Smooth muscle cell (in vitro differentiated cells): Measurements from ENCODE around the gene SLC6A5. TPM values are rescaled to one million over a fixed set of nuclear protein-coding genes. Genes with fewer than 3 reads are reported as not detected.

Experiments
- DNase-seq: peaks from one replicate; lab custom pipeline; 2025; ENCODE audit not compliant: unreplicated experiment; lab: John Stamatoyannopoulos, UW
- H2AFZ ChIP-seq: fragments of 200-600 bp; sonication (generic); 2 replicates; pipeline ENCODE4 v1.6.0; 2016; ENCODE audit warnings: antibody characterized with exemption, low read depth, mild to moderate bottlenecking
- H3F3A ChIP-seq: fragments of 200-600 bp; sonication (generic); 2 replicates; pipeline ENCODE4 v1.6.0; 2017; ENCODE audit warnings: antibody characterized with exemption, low read depth
- H3K27ac ChIP-seq: fragments of 200-600 bp; sonication (generic); 2 replicates; pipeline ENCODE4 v1.5.1; 2016; ENCODE audit warnings: low read depth, mild to moderate bottlenecking
- H3K27me3 ChIP-seq: fragments of 200-600 bp; sonication (generic); 2 replicates; pipeline ENCODE4 v1.6.1; 2016; ENCODE audit warnings: low read depth, mild to moderate bottlenecking
- H3K36me3 ChIP-seq: fragments of 200-600 bp; sonication (generic); 2 replicates; pipeline ENCODE4 v1.5.1; 2016; ENCODE audit warnings: low read depth
- H3K4me1 ChIP-seq: fragments of 200-600 bp; sonication (generic); 2 replicates; pipeline ENCODE4 v1.5.1; 2016; ENCODE audit warnings: low read depth
- H3K4me2 ChIP-seq: fragments of 200-600 bp; sonication (generic); 2 replicates; pipeline ENCODE4 v1.6.0; 2016; ENCODE audit warnings: mild to moderate bottlenecking
- H3K4me3 ChIP-seq: fragments of 200-600 bp; sonication (generic); 2 replicates; pipeline ENCODE4 v1.5.1; 2016; ENCODE audit warnings: mild to moderate bottlenecking
- H3K79me2 ChIP-seq: fragments of 200-600 bp; sonication (generic); 2 replicates; pipeline ENCODE4 v1.6.0; 2016; ENCODE audit warnings: low read depth, mild to moderate bottlenecking
- H3K9ac ChIP-seq: fragments of 200-600 bp; sonication (generic); 2 replicates; pipeline ENCODE4 v1.6.0; 2016; ENCODE audit warnings: low read depth
- H3K9me3 ChIP-seq: fragments of 200-600 bp; sonication (generic); replicated peaks from 2 replicates; pipeline ENCODE4 v1.5.1; 2016; ENCODE audit warnings: low read depth
- H4K20me1 ChIP-seq: fragments of 200-600 bp; sonication (generic); 2 replicates; pipeline ENCODE4 v1.6.0; 2016; ENCODE audit warnings: low read depth
- WGBS: methylation state at CpG from one replicate; pipeline ENCODE4 v1.1.7; 2016; ENCODE audit warnings: low lambda C conversion rate; 5-methylcytosine and 5-hydroxymethylcytosine counted together
- polyA plus RNA-seq: library from polyadenylated mRNA; unstranded; fragments of >200 nt; fragmentation: Nextera tagmentation; extraction: Ambion mirVana; gene quantifications from 2 replicates; pipeline ENCODE4 v1.2.1, GENCODE V29; 2016
- total RNA-seq: library from RNA; depleted of rRNA; stranded (reverse); fragments of >200 nt; gene quantifications from 2 replicates; pipeline ENCODE4 v1.2.3, GENCODE V29; 2014
- TF ChIP-seq, protein P1 (sequence below): fragments of 200-600 bp; sonication (generic); IDR thresholded peaks from 2 replicates; pipeline ENCODE4 v1.5.1; 2017; ENCODE audit warnings: borderline replicate concordance, mild to moderate bottlenecking, antibody characterized with exemption; ENCODE audit not compliant: insufficient read depth, poor library complexity, severe bottlenecking

Gene SLC6A5
- total and polyA plus RNA-seq, 2 experiments from 2014 or later: not detected

DNA sequence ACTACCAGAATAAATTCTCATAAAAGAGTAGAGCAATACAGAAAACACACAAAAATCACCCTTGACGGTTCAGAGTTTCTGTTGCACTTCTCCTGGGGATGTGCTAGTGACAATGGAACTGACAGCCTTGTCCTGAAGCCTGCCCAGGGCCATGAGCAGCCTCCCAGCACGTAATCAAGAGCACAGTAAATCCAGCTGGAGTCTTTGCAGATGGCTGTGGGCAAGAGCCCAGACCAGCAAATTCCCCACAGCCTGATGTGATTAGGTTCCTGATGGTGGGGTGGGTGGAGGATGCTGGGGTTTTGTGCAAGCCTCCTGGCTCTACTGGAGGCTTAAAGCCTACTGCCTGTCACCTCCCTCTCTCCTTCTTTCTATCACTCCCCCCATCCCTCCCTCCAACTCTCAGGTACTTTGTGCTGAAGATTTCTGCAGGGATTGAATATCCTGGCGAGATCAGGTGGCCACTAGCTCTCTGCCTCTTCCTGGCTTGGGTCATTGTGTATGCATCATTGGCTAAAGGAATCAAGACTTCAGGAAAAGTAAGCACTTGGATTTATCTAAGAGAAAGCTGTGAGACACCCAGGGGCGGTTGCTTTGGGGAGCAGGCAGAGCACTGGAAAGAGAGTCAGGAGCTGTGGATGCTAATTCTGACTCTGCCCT is 18.1 kb downstream of the SLC6A5 start:
- H3K36me3 ChIP-seq: no peaks in the 10 kb centered on the region
- H3K9me3 ChIP-seq: no peaks in the 10 kb centered on the region
- TF ChIP-seq, protein P1, sequence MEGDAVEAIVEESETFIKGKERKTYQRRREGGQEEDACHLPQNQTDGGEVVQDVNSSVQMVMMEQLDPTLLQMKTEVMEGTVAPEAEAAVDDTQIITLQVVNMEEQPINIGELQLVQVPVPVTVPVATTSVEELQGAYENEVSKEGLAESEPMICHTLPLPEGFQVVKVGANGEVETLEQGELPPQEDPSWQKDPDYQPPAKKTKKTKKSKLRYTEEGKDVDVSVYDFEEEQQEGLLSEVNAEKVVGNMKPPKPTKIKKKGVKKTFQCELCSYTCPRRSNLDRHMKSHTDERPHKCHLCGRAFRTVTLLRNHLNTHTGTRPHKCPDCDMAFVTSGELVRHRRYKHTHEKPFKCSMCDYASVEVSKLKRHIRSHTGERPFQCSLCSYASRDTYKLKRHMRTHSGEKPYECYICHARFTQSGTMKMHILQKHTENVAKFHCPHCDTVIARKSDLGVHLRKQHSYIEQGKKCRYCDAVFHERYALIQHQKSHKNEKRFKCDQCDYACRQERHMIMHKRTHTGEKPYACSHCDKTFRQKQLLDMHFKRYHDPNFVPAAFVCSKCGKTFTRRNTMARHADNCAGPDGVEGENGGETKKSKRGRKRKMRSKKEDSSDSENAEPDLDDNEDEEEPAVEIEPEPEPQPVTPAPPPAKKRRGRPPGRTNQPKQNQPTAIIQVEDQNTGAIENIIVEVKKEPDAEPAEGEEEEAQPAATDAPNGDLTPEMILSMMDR: no peak
- WGBS: 40% methylated on average over 4 of the region's 4 CpGs
- no peak overlapping the region for H3K27ac ChIP-seq
- no peak overlapping the region for H3K9ac ChIP-seq
- H3K4me2 ChIP-seq: no peak overlapping the region
- H4K20me1 ChIP-seq: no peaks in the 10 kb centered on the region
- peaks cover 44% of the 10 kb centered on the region for H3K27me3 ChIP-seq
- H3F3A ChIP-seq: no peaks in the 10 kb centered on the region
- H2AFZ ChIP-seq: no peak overlapping the region
- no peak overlapping the region for H3K4me3 ChIP-seq
- H3K79me2 ChIP-seq: no peaks in the 10 kb centered on the region
- no peaks in the 10 kb centered on the region for H3K4me1 ChIP-seq
- DNase-seq: no peak

DNA sequence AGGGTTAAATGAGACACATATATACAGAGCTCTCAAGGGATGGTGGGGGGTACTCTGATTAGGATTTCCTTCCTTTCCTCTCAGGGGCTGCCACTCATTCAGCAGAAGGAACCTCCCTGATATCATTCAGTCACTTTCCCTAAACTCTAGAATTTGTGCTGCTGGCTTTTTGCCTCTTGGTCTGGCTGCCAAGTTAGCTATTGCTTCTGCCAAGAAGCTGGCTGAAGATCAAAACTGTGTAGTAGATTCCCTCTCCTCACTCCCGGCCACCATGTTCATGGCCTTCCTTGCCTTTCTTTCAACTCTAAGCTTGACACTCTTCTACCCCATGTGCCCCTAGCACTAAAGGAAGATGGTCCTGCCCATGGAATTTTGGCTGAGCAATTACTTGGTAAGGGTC is 18.7 kb downstream of the SLC6A5 start:
- 100% methylated on average over 1 of the region's 1 CpG for WGBS
- H2AFZ ChIP-seq: no peak overlapping the region

DNA sequence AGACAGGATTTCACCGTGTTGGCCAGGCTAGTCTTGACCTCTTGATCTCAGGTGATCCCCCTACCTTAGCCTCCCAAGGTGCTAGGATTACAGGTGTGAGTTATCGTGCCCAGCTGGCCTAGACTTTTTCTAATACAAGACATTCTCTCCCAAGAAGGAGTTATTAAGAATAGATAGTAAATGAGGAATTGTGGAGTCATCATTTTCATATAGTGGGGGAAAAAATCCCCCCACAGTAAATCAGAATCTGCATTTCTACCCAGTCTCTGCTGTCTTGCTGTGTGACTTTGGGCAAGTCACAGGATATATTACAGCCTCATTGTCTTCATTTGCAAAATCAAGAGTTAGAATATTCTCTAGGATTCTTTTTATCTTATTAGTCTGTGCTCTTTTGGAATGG is 21.6 kb downstream of the SLC6A5 start:
- H3K27me3 ChIP-seq: peaks cover 26% of the 10 kb centered on the region
- 87% methylated on average over 2 of the region's 2 CpGs for WGBS
- no peak overlapping the region for H3K4me3 ChIP-seq
- H2AFZ ChIP-seq: no peak overlapping the region
- no peaks in the 10 kb centered on the region for H3K79me2 ChIP-seq
- no peak for DNase-seq
- H3K4me2 ChIP-seq: no peak overlapping the region
- H3K9ac ChIP-seq: no peak overlapping the region
- no peaks in the 10 kb centered on the region for H3K4me1 ChIP-seq
- TF ChIP-seq, protein P1: no peak
- no peaks in the 10 kb centered on the region for H3F3A ChIP-seq
- H4K20me1 ChIP-seq: no peaks in the 10 kb centered on the region
- H3K36me3 ChIP-seq: no peaks in the 10 kb centered on the region
- no peaks in the 10 kb centered on the region for H3K9me3 ChIP-seq
- no peak overlapping the region for H3K27ac ChIP-seq

More for the DNA sequence above, 18.7 kb downstream of the SLC6A5 start:
- Histone ChIP-seq H3K27me3 (peaks cover 43% of the 10 kb centered on the region), H3K36me3 (no peaks in the 10 kb centered on the region), H3K79me2 (no peaks in the 10 kb centered on the region), H3K4me3 (no peak overlapping the region), H3K4me1 (no peaks in the 10 kb centered on the region), H3K4me2 (no peak overlapping the region), H3K27ac (no peak overlapping the region), H3K9ac (no peak overlapping the region), H3K9me3 (no peaks in the 10 kb centered on the region), H3F3A (no peaks in the 10 kb centered on the region), H4K20me1 (no peaks in the 10 kb centered on the region)
- TF ChIP-seq, protein P1: no peak
- no peak for DNase-seq

DNA sequence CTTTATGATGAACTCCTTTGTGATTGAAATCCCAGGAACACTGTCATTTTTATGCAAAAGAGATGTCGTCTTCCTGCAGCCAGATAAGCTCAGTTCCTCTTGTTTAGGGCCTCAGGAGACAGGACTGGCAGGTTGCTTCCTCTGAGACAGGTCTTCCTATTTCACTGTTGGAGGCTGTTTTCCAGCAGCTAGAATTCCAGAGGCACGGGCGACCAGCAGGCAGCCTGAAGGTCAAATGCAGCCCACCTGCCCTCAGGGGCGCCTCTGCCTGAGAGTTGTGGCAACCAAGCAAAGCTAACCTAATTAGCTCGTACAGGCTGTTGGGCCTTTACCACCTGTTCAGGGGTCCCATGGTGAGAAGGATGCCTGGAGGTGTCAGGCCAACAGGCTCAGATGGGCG is 22.3 kb downstream of the SLC6A5 start:
- TF ChIP-seq, protein P1: no peak
- Histone ChIP-seq H3K4me1 (no peaks in the 10 kb centered on the region), H3K4me3 (no peak overlapping the region), H3K9me3 (no peaks in the 10 kb centered on the region), H3K9ac (no peak overlapping the region), H2AFZ (no peak overlapping the region), H4K20me1 (no peaks in the 10 kb centered on the region), H3K79me2 (no peaks in the 10 kb centered on the region), H3F3A (no peaks in the 10 kb centered on the region), H3K27ac (no peak overlapping the region), H3K27me3 (peaks cover 26% of the 10 kb centered on the region), H3K36me3 (no peaks in the 10 kb centered on the region), H3K4me2 (no peak overlapping the region)
- DNase-seq: no peak
- WGBS: 32% methylated on average over 6 of the region's 6 CpGs
